ENCODE results near the gene RPLP2.

The RPLP2 gene

DNA sequence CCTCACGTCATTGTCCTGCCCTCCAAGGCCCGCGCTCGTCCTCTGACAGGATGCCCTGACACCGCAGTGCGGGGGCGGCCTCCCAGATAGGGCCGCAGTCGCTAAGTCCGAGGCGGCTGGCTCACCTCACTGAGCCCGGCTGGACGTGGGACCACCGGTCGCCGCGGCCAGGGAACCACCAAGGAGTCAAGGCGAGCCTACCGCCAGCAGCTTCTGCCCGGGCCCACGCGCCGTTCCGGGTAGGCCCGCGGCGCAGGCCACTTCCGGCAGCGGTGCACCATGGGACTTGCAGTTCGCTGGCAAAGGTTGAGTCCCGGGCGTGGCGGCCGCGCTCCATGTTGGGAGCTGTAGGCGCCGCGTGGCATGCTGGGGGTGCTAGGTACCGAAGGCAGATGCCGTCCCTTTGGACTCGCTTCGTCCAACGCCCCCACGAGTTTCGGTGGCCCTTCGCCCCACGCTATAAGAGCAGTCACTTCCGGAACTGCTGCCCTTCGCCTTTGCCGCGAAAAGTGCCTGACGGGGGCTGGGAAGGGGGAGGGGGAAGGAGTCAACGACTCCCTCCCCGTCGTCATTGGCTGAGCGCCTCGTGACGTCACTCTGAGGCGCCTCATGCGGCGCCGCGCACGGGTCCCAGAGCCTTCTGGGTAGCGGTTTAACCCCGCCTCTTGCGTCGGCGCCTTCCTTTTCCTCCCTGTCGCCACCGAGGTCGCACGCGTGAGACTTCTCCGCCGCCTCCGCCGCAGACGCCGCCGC lies at the start of gene RPLP2:
Gene RPLP2 (plus strand): TSS at position 681 of the 753 bp plus-strand sequence. CDS start 268 bp downstream, outside the sequence.
- peak; percentile 97 for DNase-seq

DNA sequence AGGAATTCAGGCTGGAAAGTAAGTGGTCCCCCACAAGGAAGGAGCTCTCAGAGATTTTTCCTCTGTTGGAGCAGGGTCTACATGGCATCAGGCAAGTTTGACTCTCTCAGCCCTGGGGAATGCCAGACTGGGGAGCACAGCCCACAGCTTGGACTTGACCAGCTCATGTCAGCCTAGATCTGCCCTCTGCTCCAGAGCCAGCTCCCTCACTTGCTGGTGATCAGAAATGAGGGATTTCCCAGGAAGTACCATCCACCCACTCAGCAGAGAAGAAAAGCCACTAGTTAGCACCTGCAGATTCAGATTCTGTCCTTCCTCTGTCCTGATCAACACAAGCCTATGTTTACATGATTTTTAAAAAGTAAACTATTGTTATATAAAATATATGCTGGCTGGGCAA lies 49.5 kb upstream of the RPLP2 start:
- no peak for DNase-seq

DNA sequence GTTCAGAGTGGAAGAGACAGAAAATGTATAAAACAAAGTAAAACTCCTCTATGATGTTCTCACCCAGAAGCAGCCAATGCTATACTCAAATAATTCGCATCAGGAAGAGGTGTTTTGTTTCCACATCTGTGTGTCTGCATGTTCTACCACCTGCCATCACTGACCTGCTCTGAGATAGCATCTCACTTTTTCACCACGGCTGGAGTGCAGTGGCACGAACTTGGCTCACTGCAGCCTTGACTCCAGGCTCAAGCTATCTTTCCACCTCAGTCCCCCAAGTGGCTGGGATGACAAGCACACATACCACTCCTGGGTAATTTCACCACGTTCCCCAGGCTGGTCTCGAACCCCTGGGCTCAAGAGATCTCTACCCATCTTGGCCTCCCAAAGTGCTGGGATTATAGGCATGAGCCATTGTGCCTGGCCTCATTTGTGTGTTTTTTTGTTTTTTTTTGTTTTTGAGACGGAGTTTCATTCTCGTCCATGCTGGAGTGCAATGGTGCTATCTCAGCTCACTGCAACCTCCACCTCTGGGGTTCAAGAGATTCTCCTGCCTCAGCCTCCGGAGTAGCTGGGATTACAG lies 48.1 kb upstream of the RPLP2 start:
- DNase-seq, result no peak

DNA sequence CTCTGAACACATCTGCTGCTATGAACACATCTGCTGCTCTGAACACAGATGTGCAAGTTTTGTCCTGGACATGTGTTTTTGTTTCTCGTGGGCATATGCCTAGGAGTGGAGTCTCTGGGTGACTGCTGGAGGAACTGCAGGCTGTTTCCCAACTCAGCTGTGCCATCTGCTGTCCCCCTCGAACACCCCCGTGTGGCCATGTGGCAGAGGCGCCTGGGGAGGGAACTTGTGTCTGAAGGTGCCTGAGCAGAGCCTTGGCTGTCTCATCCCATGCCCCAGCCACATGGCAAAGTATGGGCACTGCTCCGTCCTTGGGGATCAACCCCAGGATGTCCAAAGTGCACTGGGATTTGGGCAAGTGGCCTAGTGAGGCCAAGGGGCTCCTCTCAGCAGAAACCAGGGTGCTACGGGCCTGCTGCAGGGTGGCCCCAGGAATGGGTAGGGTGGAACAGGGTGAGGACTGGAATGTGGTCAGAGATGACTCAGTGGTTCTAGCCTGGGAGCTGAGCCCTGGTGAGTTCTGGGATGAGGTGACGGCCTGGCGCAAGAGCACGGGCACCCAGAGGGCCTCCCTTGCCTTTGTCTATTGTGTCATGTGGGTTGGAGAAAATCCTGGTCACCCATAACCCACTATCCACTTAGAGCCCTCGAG lies 47.2 kb upstream of the RPLP2 start:
- no peak for DNase-seq

DNA sequence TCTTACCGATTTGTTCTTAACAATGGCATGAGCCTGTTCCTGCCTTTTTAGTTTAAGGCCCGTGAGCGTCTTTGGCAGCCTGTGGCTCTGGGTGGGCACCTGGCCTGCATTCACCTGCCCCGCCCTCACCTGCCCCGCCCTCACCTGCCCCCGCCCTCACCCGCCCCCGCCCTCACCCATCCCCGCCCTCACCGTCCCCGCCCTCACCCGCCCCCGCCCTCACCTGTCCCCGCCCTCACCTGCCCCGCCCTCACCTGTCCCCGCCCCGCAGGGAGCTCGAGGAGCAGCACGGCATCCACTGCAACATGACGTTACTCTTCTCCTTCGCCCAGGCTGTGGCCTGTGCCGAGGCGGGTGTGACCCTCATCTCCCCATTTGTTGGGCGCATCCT lies 46.7 kb upstream of the RPLP2 start:
- DNase-seq, result no peak

DNA sequence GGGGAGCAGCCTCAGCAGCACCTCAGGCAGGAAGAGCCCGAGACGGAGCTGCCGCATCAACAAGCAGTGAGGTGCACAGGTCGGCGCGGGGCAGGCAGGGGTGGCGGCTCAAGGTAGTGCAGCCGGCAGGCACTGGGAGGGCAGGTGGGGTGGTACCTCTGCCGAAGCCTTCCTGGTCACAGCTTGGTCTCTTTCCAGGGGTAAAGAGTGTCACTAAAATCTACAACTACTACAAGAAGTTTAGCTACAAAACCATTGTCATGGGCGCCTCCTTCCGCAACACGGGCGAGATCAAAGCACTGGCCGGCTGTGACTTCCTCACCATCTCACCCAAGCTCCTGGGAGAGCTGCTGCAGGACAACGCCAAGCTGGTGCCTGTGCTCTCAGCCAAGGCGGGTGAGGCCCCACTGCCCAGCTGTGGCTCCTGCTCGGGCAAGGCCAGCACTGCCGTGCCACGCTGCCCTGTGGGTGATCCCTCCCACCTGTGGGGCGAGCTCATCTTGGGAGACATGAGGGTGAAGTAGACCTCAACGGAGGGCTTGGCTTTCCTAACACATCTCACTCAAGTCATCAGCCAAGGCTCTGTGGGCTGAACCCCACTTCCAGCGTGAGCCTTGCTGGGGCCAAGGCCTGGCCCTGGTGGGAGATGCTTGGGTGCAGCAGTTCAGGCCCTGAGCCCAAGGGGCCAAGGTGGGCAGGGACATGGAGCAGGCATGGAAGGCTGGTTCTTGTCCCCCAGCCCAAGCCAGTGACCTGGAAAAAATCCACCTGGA lies 46.0 kb upstream of the RPLP2 start:
- DNase-seq, result no peak

DNA sequence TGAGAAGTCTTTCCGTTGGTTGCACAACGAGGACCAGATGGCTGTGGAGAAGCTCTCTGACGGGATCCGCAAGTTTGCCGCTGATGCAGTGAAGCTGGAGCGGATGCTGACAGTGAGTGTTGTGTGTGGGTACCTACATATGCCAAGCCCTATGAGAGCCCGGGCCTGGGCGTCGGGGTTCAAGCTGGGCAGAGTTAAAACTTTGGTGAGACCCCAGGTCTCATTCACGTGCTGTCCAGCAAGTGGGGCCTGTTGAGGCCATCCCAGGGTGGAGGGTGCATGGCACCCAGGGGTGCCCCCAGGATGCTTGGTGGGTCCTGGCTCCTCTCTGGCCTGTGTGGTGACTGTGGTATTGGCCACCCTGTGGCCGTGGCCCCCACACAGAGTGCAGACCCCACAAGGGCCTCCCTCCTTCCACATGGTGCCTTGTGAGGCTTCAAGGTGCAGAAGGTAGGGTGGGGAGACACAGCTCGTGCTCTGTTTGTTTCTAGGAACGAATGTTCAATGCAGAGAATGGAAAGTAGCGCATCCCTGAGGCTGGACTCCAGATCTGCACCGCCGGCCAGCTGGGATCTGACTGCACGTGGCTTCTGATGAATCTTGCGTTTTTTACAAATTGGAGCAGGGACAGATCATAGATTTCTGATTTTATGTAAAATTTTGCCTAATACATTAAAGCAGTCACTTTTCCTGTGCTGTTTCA lies 45.3 kb upstream of the RPLP2 start:
- DNase-seq, result no peak

DNA sequence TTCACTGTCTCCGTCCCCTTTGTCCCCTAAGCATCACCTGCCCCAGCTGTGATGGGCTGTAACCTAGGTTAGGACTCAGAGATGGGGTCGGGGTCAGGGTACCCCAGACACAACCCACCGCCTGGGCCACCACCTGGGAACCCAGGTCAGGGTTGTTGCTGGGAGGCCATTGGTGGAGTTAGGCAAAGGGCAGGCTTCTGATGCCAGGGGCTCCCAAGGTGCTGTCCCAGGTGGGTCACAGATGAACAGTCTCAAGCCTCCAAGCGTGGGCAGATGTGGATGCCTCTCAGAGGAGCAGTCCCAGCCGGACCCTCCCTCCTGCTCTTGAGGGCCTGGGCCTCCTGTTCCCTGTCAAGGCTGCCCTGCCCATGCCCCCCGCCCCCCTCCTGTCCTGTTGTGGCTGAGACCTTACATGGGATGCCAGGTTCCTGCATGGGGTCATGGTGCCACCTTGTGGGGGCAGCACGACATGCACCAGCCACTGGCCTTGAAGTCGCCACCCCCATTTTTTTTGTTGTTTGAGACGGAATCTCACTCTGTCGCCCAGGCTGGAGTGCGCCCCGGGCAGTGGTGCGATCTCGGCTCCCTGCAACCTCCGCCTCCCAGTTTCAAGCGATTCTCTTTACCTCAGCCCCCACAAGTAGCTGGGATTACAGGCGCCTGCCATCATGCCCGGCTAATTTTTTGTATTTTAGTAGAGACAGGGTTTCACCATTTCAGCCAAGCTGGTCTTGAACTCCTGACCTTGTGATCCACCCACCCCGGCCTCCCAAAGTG lies 44.6 kb upstream of the RPLP2 start:
- DNase-seq, result peak; percentile 75 to 77

DNA sequence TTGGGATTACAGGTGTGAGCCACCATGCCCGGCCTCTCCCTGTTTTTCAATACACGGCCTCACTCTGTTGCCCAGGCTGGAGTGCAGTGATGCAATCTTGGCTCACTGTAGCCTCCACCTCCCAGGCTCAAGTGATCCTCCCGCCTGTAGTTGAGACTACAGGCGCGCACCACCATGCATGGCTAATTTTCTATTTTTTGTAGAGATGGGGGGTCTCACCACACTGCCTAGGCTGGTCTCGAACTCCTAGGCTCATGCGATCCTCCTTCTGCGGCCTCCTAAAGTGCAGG lies 44.0 kb upstream of the RPLP2 start:
- no peak for DNase-seq

DNA sequence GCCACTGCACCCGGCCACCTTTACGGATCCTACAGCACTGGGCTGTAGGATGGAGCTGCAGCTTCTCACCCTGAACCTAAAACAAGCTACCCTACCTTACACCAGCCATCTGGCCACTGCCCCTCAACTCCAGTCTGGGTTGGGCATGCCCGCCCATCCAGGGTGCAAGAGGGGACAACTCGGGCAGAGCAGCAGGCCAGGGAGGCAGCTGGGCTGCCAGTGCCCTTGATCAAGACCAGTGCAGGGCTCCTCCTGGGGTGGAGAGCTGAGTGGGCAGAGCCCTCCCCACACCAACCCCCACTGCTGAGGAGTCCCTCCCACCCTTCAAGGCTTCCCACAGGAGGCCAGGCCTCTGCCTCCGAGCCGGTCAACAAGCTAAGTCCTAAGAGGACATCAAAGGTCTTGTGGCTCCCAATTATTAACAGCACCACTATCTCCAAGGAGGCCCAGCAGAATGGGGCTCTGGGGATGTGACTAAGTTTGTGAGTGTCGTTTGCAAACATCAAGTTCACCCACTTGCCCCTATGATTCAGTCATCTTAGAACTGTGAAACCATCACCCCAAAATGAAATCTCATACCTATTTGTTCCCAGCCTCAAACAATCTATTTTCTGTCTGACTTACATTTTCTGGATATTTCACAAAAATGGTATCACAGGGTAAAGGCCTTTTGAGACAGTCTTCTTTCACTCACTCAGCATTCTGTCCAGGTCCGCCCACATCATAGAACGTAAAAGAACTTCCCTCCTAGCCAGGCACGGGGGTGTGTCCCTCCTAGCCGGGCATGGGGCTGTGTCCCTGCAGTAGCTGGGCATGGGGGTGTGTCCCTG lies 43.4 kb upstream of the RPLP2 start:
- DNase-seq, result no peak

DNA sequence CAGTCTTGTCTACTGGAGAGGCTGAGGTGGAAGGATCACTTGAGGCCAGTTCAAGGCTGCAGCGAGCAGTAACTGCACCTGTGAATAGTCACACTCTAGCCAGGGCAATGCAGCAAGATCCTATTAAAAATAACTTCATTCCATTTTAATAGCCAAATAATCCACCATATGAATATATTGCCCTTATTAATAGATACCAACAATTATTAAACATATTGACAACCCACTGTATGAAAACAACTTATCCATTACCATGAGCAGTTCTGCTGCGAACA lies 42.9 kb upstream of the RPLP2 start:
- no peak for DNase-seq

DNA sequence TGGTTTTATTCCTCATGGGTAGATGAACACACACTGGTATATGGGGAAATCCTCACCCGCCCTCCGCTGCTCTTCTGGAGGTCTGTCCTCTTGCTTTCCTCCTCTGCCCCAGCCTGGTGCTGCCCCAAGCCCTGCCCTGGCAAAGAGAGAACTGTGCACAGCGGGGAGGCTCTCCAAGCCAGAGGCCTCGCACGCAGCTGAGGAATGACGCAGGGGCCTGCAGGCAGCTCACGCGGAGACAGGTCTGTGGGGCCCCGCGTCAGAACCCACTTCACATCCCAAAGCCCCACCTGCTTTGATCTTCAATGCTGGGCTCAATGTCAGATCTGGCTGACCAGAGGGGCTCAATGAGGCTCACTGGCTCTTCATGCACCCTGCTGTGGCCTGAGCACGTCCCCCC lies 42.5 kb upstream of the RPLP2 start:
- DNase-seq, result no peak

DNA sequence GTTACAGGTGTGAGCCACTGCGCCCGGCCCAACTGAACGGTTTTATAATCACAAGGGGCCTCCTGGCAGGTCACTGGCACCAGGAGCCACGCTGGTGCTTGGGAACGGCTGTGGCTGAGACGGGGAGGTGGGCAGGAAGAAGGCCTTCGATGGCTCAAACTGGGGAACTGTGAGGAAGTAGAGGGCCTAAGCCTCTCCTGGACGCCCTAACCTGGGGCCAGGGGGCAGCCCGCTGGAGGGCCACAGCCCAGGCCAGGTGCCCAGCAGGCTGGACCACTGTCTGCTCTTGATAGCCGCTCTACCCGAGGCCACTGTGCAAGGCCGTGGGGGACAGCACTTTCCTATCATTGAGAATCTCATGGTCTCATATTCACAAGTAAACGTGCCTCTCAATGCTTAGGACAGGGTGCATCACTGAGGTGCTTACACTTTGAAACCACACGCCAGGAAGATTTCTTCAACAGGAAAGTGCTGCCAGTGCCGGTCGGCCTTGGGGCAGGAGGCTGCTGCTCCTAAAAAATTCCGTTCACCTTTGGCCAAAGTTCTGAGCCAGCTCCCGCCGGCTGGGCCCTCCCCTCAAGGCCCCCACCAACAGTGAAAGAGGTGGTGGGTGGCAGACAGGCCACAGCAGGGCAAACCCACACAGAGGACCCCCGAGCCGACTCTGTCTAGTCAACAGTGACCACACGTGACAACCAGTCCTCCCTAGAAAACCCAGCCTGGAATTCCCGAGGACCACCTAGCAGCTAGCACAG lies 39.7 kb upstream of the RPLP2 start:
- DNase-seq, result no peak

DNA sequence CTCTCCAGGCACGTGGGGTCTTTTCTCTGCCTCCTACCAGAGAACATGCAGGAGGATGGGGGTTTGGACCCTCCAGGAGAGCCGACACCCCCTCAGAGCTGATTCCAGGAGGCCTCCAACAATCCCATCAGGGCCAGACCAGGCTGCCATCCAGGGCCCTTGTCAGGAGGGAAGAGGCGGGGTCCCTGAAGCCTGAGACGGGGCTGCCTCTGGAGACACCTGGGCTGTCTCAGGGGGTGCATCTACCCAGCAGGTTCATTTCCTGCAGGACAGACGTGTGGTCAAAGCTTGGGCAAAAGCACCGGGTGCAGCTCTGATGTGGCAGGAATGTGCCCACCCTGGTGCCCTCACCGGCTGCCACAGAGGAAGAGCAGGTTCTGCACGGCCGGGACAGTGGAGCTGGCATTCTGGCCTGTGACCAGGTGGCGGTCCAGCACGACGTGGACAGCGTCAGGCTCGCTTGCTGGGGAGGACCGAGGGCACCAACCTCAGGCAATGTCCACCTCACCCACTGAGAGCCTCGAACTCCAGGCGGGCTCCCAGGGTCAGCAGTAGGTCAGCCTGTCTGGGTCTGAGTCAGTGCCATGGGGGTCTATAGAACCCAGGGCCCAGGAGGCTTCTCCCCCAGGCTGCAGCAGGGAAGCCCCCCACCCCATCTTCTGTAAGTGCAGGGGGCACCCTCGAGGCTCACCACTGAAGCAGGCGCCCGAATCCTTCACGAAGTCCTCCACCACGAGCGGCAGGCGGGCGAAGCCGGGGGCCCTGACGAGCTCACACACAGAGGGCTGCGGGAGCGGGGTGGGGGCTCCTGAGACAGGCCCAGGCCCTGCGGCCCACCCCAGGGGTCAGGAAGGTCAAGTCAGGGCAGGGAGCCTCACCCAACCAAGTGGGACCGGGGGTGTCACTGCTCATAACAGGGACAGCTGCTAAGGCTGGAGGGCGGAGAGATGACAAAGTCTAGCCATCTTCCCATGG lies 38.8 kb upstream of the RPLP2 start:
- no peak for DNase-seq

DNA sequence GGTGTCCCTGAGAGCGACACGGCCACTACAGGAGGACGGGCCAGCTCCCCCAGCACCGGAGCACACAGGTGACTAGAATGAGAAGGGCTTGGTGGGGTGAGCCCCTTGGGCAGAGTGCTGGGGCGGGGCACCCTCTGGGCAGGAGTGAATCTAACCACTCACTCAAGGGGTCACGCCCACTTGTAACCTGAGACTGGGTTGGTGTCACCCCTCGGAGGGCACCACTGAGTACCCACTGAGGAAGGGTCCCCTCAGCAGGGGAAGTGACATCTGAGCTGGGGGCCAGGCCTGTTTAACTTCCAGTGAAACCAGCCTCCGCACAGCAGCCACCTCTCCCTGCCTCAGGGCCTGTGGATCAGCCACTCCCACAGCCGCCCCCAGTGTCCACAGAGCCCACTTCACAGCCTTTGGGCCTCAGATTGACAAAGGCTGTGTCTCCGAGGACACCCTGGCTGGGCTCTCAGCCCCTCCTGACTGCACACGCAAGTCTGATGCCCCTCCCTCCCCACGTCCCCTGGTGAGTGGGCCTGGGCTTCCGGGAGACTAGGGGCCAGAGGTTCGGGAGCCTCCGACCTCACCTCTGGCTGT lies 38.1 kb upstream of the RPLP2 start:
- DNase-seq, result no peak

DNA sequence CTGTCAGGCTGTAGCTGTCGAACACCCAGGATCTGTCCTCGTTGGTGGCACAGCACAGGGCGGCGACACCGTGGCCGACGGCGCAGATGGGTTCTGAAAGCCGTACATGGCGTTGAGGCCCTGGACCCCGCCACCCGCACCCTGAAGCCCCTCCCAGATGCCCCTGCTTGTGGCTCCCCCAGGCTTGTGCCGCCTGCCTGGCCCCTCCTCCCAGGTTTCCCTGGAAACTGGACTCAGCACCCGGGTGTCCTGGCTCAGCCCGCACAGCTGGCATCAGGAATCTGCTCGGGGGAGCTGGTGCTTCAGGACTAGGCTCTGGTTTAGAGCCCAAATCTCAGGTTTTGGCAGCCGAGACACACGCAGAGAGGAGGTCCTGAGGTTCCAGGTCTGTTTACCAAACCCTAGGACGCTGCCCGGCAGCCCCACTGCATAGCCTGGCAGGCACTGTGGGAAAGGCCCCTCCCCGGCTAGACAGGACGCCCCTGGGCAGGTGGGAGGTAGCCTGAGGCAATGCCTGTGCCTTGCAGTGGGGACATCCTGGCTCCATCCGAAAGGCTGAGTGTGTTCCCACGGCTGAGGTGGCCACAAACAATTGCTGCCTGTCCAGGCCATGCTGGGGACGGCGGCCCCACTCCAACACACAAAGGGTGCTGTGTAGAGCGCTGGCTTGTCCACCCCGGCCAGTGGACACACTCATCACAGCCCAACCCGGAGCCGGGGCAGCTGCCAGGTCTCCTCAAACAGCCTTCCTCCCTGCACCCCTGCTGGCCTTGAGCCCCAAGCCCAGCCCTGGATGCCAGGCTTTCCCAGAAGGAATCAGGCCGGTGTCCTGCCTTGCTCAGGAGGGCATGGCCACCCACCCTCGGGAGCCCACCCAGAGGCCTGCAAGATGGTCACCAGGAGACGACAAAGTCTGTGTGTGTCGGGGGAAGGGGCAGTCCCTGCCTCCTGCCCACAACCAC lies 37.1 kb upstream of the RPLP2 start:
- DNase-seq, result no peak

DNA sequence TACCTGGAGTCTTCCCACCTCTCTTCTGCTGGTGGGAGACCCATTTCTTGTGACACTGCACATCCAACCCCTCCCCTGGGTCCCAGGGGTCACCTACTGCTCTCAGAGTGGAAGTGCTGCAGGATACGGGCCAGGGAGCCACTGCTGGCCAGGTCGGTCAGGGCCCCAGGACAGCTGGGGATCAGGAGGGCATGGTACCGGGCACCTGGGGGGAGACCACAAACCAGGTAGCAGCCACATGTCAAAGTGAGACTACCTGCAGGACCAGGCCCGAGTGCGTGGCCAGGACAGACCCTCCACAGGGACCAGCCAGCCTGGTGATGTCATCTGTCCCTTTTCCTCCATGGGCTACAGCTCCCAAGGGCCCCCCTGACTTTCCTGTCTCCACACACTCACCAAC lies 36.3 kb upstream of the RPLP2 start:
- no peak for DNase-seq

DNA sequence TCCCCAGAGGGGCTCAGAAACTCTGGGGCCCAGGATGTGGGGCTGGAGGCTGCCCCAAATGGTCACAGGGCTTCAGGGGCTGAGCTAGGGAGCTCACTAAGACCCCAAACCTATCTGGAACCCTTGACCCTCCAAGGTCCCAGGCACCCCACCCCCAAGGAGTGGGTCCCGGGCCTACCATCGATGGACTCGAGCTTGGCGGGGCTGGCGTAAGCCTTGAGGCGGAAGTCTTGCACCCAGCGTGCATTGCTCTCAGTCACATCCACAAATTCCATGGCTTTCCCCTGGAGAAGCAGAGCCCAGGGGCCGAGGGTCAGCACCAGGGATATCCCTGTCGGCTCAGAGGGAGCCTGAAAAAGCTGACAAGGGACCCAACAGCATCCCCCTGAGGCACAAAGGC lies 35.9 kb upstream of the RPLP2 start:
- no peak for DNase-seq

Data from CD4-positive, alpha-beta T cell treated with Interleukin-4 for 1 hour (primary cell).